Body of pancreas (tissue), 4 donors: ENCODE results near the gene ARHGDIB. TPM values are rescaled to one million over a fixed set of nuclear protein-coding genes. Genes with fewer than 3 reads are reported as not detected.

ENCODE experiments used
- ATAC-seq: fragments of 150-250 bp; one replicate; pipeline ENCODE4 v1.9.1; 2016
- DNase-seq, 4 donors: peaks; one replicate each; pipeline ENCODE4 v3.0.0-alpha.2; 2019
- H3K27ac ChIP-seq, 4 donors: fragments of 200-600 bp; sonication (generic); 1 replicate in 3 of 4; 2 replicates in 1 of 4; pipeline versions ENCODE4 v1.5.1 to v1.6.1; 2016 to 2019; ENCODE audit warnings: mild to moderate bottlenecking in 1 of 4, mixed read lengths in 1 of 4, moderate library complexity in 1 of 4
- H3K27me3 ChIP-seq, 2 donors: fragments of 200-600 bp; sonication (generic); one replicate each; pipeline ENCODE4 v1.6.0; 2016; ENCODE audit warnings: mild to moderate bottlenecking in 1 of 2
- H3K36me3 ChIP-seq, 2 donors: fragments of 200-600 bp; sonication (generic); replicated peaks in 1 of 2; 2 replicates each; pipeline ENCODE4 v1.5.1; 2016; ENCODE audit warnings: low read depth in 2 of 2; ENCODE audit not compliant: insufficient read depth in 1 of 2
- H3K4me1 ChIP-seq: fragments of 200-600 bp; sonication (generic); one replicate; pipeline ENCODE4 v1.6.0; 2016
- H3K4me3 ChIP-seq, 2 donors: fragments of 200-600 bp; sonication (generic); 1 replicate in 1 of 2; 2 replicates in 1 of 2; pipeline ENCODE4 v1.5.1; 2016 to 2019
- H3K9me3 ChIP-seq, 3 donors: fragments of 200-600 bp; sonication (generic); 1 replicate in 2 of 3; 2 replicates in 1 of 3; pipeline ENCODE4 v1.5.1; 2016
- POLR2A ChIP-seq, 3 donors: fragments of 450-650 bp; IDR thresholded peaks; one replicate each; pipeline ENCODE4 v1.6.1; 2016; ENCODE audit warnings: antibody characterized with exemption in 3 of 3, mild to moderate bottlenecking in 2 of 3
- WGBS, 2 donors: methylation state at CpG; one replicate each; pipeline ENCODE4 v1.1.5; 2017; 5-methylcytosine and 5-hydroxymethylcytosine counted together
- intact Hi-C: fragments of 100-400 bp; cut with DNase I; formaldehyde crosslinking; loops from one replicate; pipeline ENCODE4 v1.15.1; 2023
- total RNA-seq, 2 donors: library from RNA; depleted of rRNA; stranded (reverse); fragments of >200 nt; gene quantifications; one replicate each; pipeline ENCODE4 v1.1.0, GENCODE V29; 2016
- TF ChIP-seq, protein P1 (sequence below), 7 experiments: fragments of 450-650 bp in 4 of 7; fragments of 200-600 bp in 3 of 7; sonication (generic) in 3 of 7; IDR thresholded peaks; one replicate each; pipeline ENCODE4 v1.5.1; 2016 to 2019; ENCODE audit warnings: antibody characterized with exemption in 7 of 7

The ARHGDIB gene
- 10 to 100 TPM; 19.8 to 36.6 TPM for total RNA-seq

DNA sequence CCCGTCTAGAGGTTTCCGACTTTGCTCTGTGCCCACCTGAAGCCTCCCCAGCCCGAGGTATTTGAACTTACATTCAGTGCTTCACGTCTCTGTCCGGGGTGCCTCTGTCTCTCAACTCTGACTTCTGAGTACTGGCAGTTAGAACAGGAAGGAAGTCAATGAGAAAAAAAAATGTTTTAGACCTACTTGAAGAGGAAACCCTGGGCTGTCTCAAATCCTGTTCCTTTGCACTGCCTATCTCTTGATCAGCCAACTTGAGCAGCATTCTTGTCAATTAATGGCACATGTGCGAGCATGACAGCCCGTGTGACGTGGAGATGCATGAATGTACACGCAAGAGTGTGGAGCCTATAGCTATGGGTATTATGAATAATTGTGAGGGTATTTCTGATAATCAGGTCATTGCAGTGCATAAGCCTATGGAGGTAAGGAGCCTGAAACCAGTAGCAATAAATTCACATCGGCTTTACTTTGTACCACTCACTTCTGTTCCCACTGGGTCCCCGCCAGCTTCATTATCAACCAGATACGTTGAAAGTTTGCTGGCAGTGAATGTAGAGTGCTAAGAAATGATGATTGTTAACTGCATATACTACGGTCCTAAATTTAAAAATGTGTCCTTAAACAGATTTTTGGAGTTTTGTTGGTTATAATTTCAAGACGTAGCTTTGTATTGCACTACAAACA is at the start of gene ARHGDIB:
ARHGDIB (minus strand) TSS at position 136 of the 687 bp plus-strand sequence. CDS start 10,889 bp downstream, outside the sequence.
- H3K27ac ChIP-seq, result peak within 1 kb of the TSS in 3 of 4 donors; percentile 19 to 72 (median 28)
- TF ChIP-seq, protein P1, sequence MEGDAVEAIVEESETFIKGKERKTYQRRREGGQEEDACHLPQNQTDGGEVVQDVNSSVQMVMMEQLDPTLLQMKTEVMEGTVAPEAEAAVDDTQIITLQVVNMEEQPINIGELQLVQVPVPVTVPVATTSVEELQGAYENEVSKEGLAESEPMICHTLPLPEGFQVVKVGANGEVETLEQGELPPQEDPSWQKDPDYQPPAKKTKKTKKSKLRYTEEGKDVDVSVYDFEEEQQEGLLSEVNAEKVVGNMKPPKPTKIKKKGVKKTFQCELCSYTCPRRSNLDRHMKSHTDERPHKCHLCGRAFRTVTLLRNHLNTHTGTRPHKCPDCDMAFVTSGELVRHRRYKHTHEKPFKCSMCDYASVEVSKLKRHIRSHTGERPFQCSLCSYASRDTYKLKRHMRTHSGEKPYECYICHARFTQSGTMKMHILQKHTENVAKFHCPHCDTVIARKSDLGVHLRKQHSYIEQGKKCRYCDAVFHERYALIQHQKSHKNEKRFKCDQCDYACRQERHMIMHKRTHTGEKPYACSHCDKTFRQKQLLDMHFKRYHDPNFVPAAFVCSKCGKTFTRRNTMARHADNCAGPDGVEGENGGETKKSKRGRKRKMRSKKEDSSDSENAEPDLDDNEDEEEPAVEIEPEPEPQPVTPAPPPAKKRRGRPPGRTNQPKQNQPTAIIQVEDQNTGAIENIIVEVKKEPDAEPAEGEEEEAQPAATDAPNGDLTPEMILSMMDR (IDR thresholded peaks at IDR 0.05), result no peak
- TF ChIP-seq POLR2A (IDR thresholded peaks at IDR 0.05), result peak in 2 of 3 donors; percentile 25 to 52
- no peaks in the 10 kb centered on the region for H3K9me3 ChIP-seq
- DNase-seq (peak; percentile 33 to 71 (median 46)), ATAC-seq (peak; percentile 57)
- H3K4me3 ChIP-seq, result no peak within 1 kb of the TSS
- intact Hi-C loops, result no loop called here
- 24 to 37% methylated on average over 14 of the region's 14 CpGs for WGBS, 2 donors
- H3K27me3 ChIP-seq, result no peaks in the 10 kb centered on the region
- H3K4me1 ChIP-seq, result peaks cover 6% of the 10 kb centered on the region
- no peaks in the 10 kb centered on the region for H3K36me3 ChIP-seq

DNA sequence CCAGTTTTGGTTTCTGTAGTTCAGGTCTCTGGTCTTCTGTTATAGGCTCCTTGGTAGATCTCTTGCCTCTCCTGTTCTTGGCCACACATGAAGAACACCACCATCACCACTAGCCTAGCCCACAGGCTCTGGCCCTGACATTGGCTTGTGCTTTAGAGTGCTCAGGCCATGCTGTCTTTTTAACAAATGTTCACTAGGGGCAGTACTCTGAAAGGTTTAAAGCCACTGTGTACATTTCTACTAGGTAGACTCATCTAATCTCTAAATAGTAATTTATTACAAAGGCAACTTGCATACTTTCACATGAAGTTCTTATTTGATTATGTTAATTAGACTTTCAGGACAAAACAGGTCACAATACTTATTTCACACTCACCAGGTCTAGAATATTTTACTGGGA is 49.8 kb upstream of the ARHGDIB start:
- Histone ChIP-seq H3K36me3 (no peaks in the 10 kb centered on the region), H3K4me3 (no peak overlapping the region), H3K27me3 (no peaks in the 10 kb centered on the region), H3K27ac (no peak overlapping the region), H3K9me3 (no peaks in the 10 kb centered on the region), H3K4me1 (peaks cover 3% of the 10 kb centered on the region)
- intact Hi-C loops, result no loop called here
- no peak for ATAC-seq
- no peak for DNase-seq
- no peak for TF ChIP-seq POLR2A (IDR thresholded peaks at IDR 0.05)
- TF ChIP-seq, protein P1 (IDR thresholded peaks at IDR 0.05), result peak in 2 of 7 experiments; percentile 16 to 17

DNA sequence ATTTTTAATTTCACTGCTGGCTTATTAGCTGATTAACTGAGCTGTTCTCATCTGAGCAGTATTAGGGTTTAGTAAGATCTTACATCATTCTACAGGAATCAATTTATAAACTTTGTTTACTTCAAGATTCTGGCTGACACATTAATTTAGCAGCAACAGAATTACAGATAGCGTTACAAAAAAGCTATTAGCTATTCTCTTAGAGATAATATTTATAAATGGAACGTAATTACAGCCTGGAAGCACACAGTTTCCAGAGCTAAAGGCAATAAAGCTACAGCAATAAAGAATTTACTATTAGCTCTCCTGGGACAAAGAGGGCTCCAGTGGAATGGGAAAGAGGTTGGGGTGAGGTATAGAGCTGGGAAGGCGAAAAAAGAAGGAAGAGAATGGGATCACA is 46.1 kb upstream of the ARHGDIB start:
- intact Hi-C loops, result no loop called here
- no peak overlapping the region for H3K27ac ChIP-seq
- WGBS, 2 donors, result 53 to 64% methylated on average over 3 of the region's 3 CpGs
- H3K4me1 ChIP-seq, result no peaks in the 10 kb centered on the region
- H3K4me3 ChIP-seq, result no peak overlapping the region
- ATAC-seq, result no peak
- H3K27me3 ChIP-seq, result no peaks in the 10 kb centered on the region
- TF ChIP-seq, protein P1 (IDR thresholded peaks at IDR 0.05), result no peak
- no peak for TF ChIP-seq POLR2A (IDR thresholded peaks at IDR 0.05)
- DNase-seq, result no peak
- no peaks in the 10 kb centered on the region for H3K9me3 ChIP-seq
- no peaks in the 10 kb centered on the region for H3K36me3 ChIP-seq

DNA sequence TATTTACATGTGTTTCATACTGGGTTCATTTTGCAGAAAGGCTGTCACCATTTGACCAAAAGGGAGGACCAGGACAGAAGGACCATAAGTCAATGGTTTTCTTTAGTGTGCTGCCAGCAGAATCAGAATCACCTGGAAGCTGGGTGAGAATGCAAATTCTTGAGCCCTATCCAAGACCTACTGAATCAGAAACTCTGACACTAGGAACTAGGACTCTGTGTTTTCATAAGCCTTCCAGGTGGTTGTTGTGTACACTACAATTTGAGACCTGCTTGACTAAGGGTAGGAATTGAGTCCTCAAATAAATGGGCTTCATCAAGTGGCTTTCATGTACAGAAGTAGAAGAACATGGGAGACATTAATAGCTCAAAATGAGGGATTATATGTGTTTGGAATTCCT is 43.7 kb upstream of the ARHGDIB start:
- no peak for TF ChIP-seq POLR2A (IDR thresholded peaks at IDR 0.05)
- TF ChIP-seq, protein P1 (IDR thresholded peaks at IDR 0.05), result no peak
- H3K4me1 ChIP-seq, result no peaks in the 10 kb centered on the region
- no peaks in the 10 kb centered on the region for H3K9me3 ChIP-seq
- H3K4me3 ChIP-seq, result no peak overlapping the region
- H3K27ac ChIP-seq, result no peak overlapping the region
- ATAC-seq, result no peak
- DNase-seq, result no peak
- H3K27me3 ChIP-seq, result no peaks in the 10 kb centered on the region
- H3K36me3 ChIP-seq, result no peaks in the 10 kb centered on the region
- intact Hi-C loops, result no loop called here

DNA sequence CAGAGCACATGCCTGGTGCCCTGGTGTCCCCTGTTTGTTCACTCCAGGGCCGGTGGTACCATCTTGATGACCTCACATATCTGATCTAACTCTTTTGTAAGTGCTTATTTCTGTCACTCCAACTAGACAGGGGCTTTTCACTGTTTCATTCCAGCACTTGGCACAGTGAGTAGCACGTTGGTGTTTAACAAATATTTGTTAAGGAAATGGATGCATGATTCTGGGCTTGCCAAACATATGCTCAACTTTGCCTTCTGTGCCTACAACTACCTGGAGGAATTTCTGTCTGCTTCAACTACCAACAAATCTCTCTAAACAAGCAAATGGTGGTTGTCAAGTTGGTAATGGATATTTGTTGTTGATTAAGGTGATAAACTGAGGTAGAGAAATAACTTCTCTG is 43.0 kb upstream of the ARHGDIB start:
- no peak overlapping the region for H3K27ac ChIP-seq
- intact Hi-C loops, result loop anchor here (5.0 kb wide), 1 partner anchor 157 kb away; no protein-coding TSS in a partner anchor
- ATAC-seq, result no peak
- TF ChIP-seq, protein P1 (IDR thresholded peaks at IDR 0.05), result no peak
- no peak overlapping the region for H3K4me3 ChIP-seq
- 48 to 54% methylated on average over 2 of the region's 2 CpGs for WGBS, 2 donors
- DNase-seq, result no peak
- no peaks in the 10 kb centered on the region for H3K9me3 ChIP-seq
- H3K27me3 ChIP-seq, result no peaks in the 10 kb centered on the region
- H3K4me1 ChIP-seq, result peaks cover 4% of the 10 kb centered on the region
- no peaks in the 10 kb centered on the region for H3K36me3 ChIP-seq
